PC-9 (cell line): ENCODE measurements around the gene CDH15. TPM values are rescaled to one million over a fixed set of nuclear protein-coding genes. Genes with fewer than 3 reads are reported as not detected.
"Not testable (repeated sequence)": the region's sequence is repeated elsewhere in the genome, so short reads cannot be mapped to it uniquely, and the experiment has no call there.

Source experiments
- BruUV-seq: library from RNA; stranded (reverse); fragments of 400-500 nt; replicated peaks from 2 replicates; lab custom pipeline; 2021; lab: Mats Ljungman, UMichigan
- CTCF ChIA-PET: fragments of 300-600 bp; sonication (Branson Sonifier 250); formaldehyde crosslinking; loops from one replicate; lab custom pipeline; 2022; ENCODE audit warnings: antibody characterized with exemption; lab: Charles Lee
- POLR2A ChIA-PET: fragments of 300-600 bp; sonication (Branson Sonifier 250); formaldehyde crosslinking; loops from one replicate; lab custom pipeline; 2022; ENCODE audit warnings: antibody characterized with exemption; ENCODE audit not compliant: unreplicated experiment; lab: Charles Lee
- DNase-seq, 2 experiments: peaks; one replicate each; pipeline versions ENCODE4 v3.0.0 to v3.0.0-alpha.2; 2015 to 2022; ENCODE audit warnings: mixed read lengths in 1 of 2
- H2AFZ ChIP-seq: fragments of 200-600 bp; sonication (generic); 2 replicates; pipeline ENCODE4 v1.8.1; 2017; ENCODE audit warnings: antibody characterized with exemption
- H3F3A ChIP-seq: fragments of 200-600 bp; sonication (generic); 2 replicates; pipeline ENCODE4 v1.8.1; 2017; ENCODE audit warnings: antibody characterized with exemption, mild to moderate bottlenecking, low read depth; ENCODE audit not compliant: insufficient read depth
- H3K27ac ChIP-seq: fragments of 200-600 bp; sonication (generic); 2 replicates; pipeline ENCODE4 v1.6.1; 2016; ENCODE audit warnings: mixed run types
- H3K27me3 ChIP-seq: fragments of 200-600 bp; sonication (generic); 2 replicates; pipeline ENCODE4 v1.6.1; 2016; ENCODE audit warnings: low read depth, mixed run types; ENCODE audit not compliant: insufficient read depth
- H3K36me3 ChIP-seq: fragments of 200-600 bp; sonication (generic); 2 replicates; pipeline ENCODE4 v1.6.1; 2016; ENCODE audit warnings: low read depth, mixed run types
- H3K4me1 ChIP-seq: fragments of 200-600 bp; sonication (generic); replicated peaks from 2 replicates; pipeline ENCODE4 v1.6.1; 2016; ENCODE audit warnings: mixed run types; ENCODE audit not compliant: insufficient read depth
- H3K4me2 ChIP-seq: fragments of 200-600 bp; sonication (generic); 2 replicates; pipeline ENCODE4 v1.6.1; 2017; ENCODE audit warnings: mixed run types
- H3K4me3 ChIP-seq: fragments of 200-600 bp; sonication (generic); 2 replicates; pipeline ENCODE4 v1.6.1; 2016; ENCODE audit warnings: mixed run types
- H3K79me2 ChIP-seq: fragments of 200-600 bp; sonication (generic); 2 replicates; pipeline ENCODE4 v1.6.1; 2017; ENCODE audit warnings: low read depth, mixed run types
- H3K9me2 ChIP-seq: fragments of 200-600 bp; sonication (generic); 2 replicates; pipeline ENCODE4 v1.8.1; 2017; ENCODE audit warnings: mild to moderate bottlenecking; ENCODE audit not compliant: insufficient read depth
- H3K9me3 ChIP-seq: fragments of 200-600 bp; sonication (generic); 2 replicates; pipeline ENCODE4 v1.8.1; 2016; ENCODE audit warnings: low read depth; ENCODE audit not compliant: insufficient read depth
- H4K20me1 ChIP-seq: fragments of 200-600 bp; sonication (generic); 2 replicates; pipeline ENCODE4 v1.8.1; 2017; ENCODE audit not compliant: insufficient read depth
- CTCF ChIP-seq: fragments of 200-600 bp; sonication (generic); conservative IDR thresholded peaks from 2 replicates; pipeline ENCODE4 v1.6.1; 2017; ENCODE audit warnings: mixed run types, antibody characterized with exemption, mild to moderate bottlenecking, moderate library complexity
- EZH2 ChIP-seq: fragments of 200-600 bp; sonication (generic); IDR thresholded peaks from 2 replicates; pipeline ENCODE4 v1.8.0; 2017; ENCODE audit warnings: antibody characterized with exemption, low read depth
- intact Hi-C: fragments of 100-400 bp; cut with micrococcal nuclease; formaldehyde crosslinking; loops from one replicate; pipeline ENCODE4 v1.10.0; 2022; ENCODE audit not compliant: unreplicated experiment
- total RNA-seq: library from RNA; stranded (reverse); gene quantifications from 2 replicates; pipeline ENCODE4 v1.2.3, GENCODE V29; 2021

CDH15 gene
- total RNA-seq, 1 experiment from 2014 or later: not detected

- Histone ChIP-seq H3K4me3 (no peak overlapping the region; the same call in 1 of the 2 replicates), H3K79me2 (no peaks in the 10 kb centered on the region), H2AFZ (no peak overlapping the region), H3K27me3 (no peaks in the 10 kb centered on the region), H3F3A (peaks cover 20% of the 10 kb centered on the region; the same call in 1 of the 2 replicates), H3K4me2 (peak overlapping the region; percentile 66), H3K4me1 (no peaks in the 10 kb centered on the region), H4K20me1 (no peaks in the 10 kb centered on the region), H3K36me3 (no peaks in the 10 kb centered on the region), H3K27ac (no peak overlapping the region), H3K9me3 (no peaks in the 10 kb centered on the region), H3K9me2 (no peaks in the 10 kb centered on the region)
- CTCF ChIA-PET: no interaction called here
- POLR2A ChIA-PET: interaction anchor here (0.6 kb wide), 1 partner anchor 21 kb away, joined by 3 read pairs; no protein-coding TSS in a partner anchor
- TF ChIP-seq CTCF (no peak), EZH2 (no peak)
- intact Hi-C loops: no loop called here
- BruUV-seq: no TSS peak
- DNase-seq: no peak
These were observed 20.3 kb downstream of the CDH15 start for GRCh38 chr16:89191901-89192185.

- peak in 1 of 2 experiments; percentile 60 for DNase-seq
- POLR2A ChIA-PET: interaction anchor here (0.6 to 0.7 kb wide), 8 partner anchors 21 to 1413 kb away, joined by 3 to 18 read pairs (median 3); no protein-coding TSS in a partner anchor
- H3K79me2 ChIP-seq, H2AFZ ChIP-seq, H3K9me2 ChIP-seq, BruUV-seq, H3K4me1 ChIP-seq, H3K36me3 ChIP-seq, intact Hi-C loops, H4K20me1 ChIP-seq, H3K9me3 ChIP-seq, H3K27ac ChIP-seq, H3K4me3 ChIP-seq, H3K27me3 ChIP-seq: not testable (repeated sequence)
- CTCF ChIA-PET: interaction anchor here (0.5 to 0.7 kb wide), 2 partner anchors 74 to 377 kb away, joined by 3 to 6 read pairs; no protein-coding TSS in a partner anchor
- H3F3A ChIP-seq: peaks cover 20% of the 10 kb centered on the region; the same call in 1 of the 2 replicates
- H3K4me2 ChIP-seq: peak overlapping the region; percentile 66
These were observed 20.8 kb downstream of the CDH15 start for GRCh38 chr16:89192186-89192955.

GRCh38 chr16:89192956-89193575 lies 21.5 kb downstream of the CDH15 start:
- no peak overlapping the region for H2AFZ ChIP-seq
- H3K36me3 ChIP-seq: no peaks in the 10 kb centered on the region
- no peak overlapping the region for H3K27ac ChIP-seq
- no peak overlapping the region for H3K4me3 ChIP-seq
- H3K79me2 ChIP-seq: no peaks in the 10 kb centered on the region
- no peaks in the 10 kb centered on the region for H3K9me3 ChIP-seq
- ChIA-PET POLR2A (interaction anchor here (0.6 to 0.7 kb wide), 8 partner anchors 200 to 1414 kb away, joined by 3 to 18 read pairs (median 4); no protein-coding TSS in a partner anchor), CTCF (interaction anchor here (0.5 to 0.7 kb wide), 3 partner anchors 73 to 455 kb away, joined by 3 to 9 read pairs (median 6); no protein-coding TSS in a partner anchor)
- H3F3A ChIP-seq: peaks cover 20% of the 10 kb centered on the region; the same call in 1 of the 2 replicates
- no TSS peak for BruUV-seq
- intact Hi-C loops: no loop called here
- DNase-seq: peak in 1 of 2 experiments; percentile 43
- H3K9me2 ChIP-seq: no peaks in the 10 kb centered on the region
- no peaks in the 10 kb centered on the region for H4K20me1 ChIP-seq
- no peak overlapping the region for H3K4me2 ChIP-seq
- H3K27me3 ChIP-seq: no peaks in the 10 kb centered on the region
- no peak for TF ChIP-seq EZH2
- no peak for TF ChIP-seq CTCF
- H3K4me1 ChIP-seq: no peaks in the 10 kb centered on the region
